ENCODE data around the gene FILIP1L. TPM values are rescaled to one million over a fixed set of nuclear protein-coding genes. Genes with fewer than 3 reads are reported as not detected.

The FILIP1L gene
- total and polyA plus RNA-seq, 2 of the 4 experiments (the other 2 are of a cell fraction) = 11.5 to 19.9 TPM

GRCh38 chr3:99839613-99840012 lies 274.7 kb downstream of the FILIP1L start:
- H3K27me3 ChIP-seq (ENCODE audit: control insufficient read depth, insufficient read depth, low read length) = no peaks in the 10 kb centered on the region
- peaks cover 30 to 66% of the 10 kb centered on the region in 2 experiments for H3K79me1 ChIP-seq (ENCODE audit: low read depth in 1 of 2, low read length in 2 of 2)
- no peak for TF ChIP-seq SMC3 (IDR thresholded peaks at IDR 0.05; ENCODE audit: low read depth, low read length)
- TF ChIP-seq POLR2A (IDR thresholded peaks at IDR 0.05; ENCODE audit: low read depth, low read length) = no peak
- no peak overlapping the region for H4K5ac ChIP-seq (ENCODE audit: low read depth, low read length)
- H3K14ac ChIP-seq (replicated peaks; ENCODE audit: low read depth, low read length) = no peak overlapping the region
- dilution Hi-C loops (cut with HindIII; ENCODE audit: low sequenced_read_pairs, unreplicated experiment) (no loop called here), in situ Hi-C loops (cut with MboI; ENCODE audit: low sequenced_read_pairs) (loop anchor here (5.0 to 25.0 kb wide), 3 partner anchors 413 to 898 kb away; no protein-coding TSS in a partner anchor), intact Hi-C loops (cut with micrococcal nuclease) (loop anchor here (10.0 kb wide), 1 partner anchor 545 kb away; no protein-coding TSS in a partner anchor)
- POLR2A ChIA-PET (ENCODE audit: unreplicated experiment) = interaction anchor here (1.2 kb wide), 1 partner anchor 421 kb away, joined by 3 read pairs; the partner anchor contains the start of gene TBC1D23
- H3K56ac ChIP-seq (ENCODE audit: extremely low read depth, insufficient read depth, low read length) = no peak overlapping the region
- H2AFZ ChIP-seq (replicated peaks; ENCODE audit: low read length, poor library complexity) = no peak overlapping the region
- no peak overlapping the region for H3K9ac ChIP-seq (ENCODE audit: low read depth, low read length)
- no peak overlapping the region for H4K8ac ChIP-seq (ENCODE audit: low read depth in 2 of 2, low read length in 2 of 2)
- H3K4me2 ChIP-seq (ENCODE audit: low read depth, low read length) = no peak overlapping the region
- H4K20me1 ChIP-seq (ENCODE audit: insufficient read depth, low read length) = no peaks in the 10 kb centered on the region
- H2AK9ac ChIP-seq (replicated peaks; ENCODE audit: low read depth, low read length, poor library complexity) = no peak overlapping the region
- WGBS, 2 experiments (ENCODE audit: extremely low coverage in 2 of 2, insufficient read length in 1 of 2) = no CpG with 5 or more reads among the region's 1 CpG
- H2BK5ac ChIP-seq (ENCODE audit: low read depth, low read length, poor library complexity, severe bottlenecking) = no peak overlapping the region
- no TSS peak for BruUV-seq (replicated peaks)
- no peak overlapping the region for H3K4ac ChIP-seq (ENCODE audit: low read depth, low read length)
- H2BK120ac ChIP-seq (ENCODE audit: low read depth, low read length) = no peak overlapping the region
- H3K18ac ChIP-seq (ENCODE audit: low read depth, low read length) = no peak overlapping the region
- no peak overlapping the region for H3K23ac ChIP-seq (ENCODE audit: low read depth, low read length)
- ATAC-seq (ENCODE audit: low read depth) (no peak), DNase-seq (no peak)
- H2AK5ac ChIP-seq (ENCODE audit: low read depth, low read length) = no peak overlapping the region
- H3K9me3 ChIP-seq (ENCODE audit: control insufficient read depth, insufficient read depth, low read length) = no peaks in the 10 kb centered on the region
- CTCF ChIA-PET = no interaction called here
- no peak overlapping the region for H4K91ac ChIP-seq (ENCODE audit: insufficient read depth, low read depth, low read length)
- no peaks in the 10 kb centered on the region for H3K36me3 ChIP-seq (ENCODE audit: control insufficient read depth, insufficient read depth, low read length)
- peaks cover 4% of the 10 kb centered on the region; the same call in 1 of the 2 replicates for H3K9me1 ChIP-seq (ENCODE audit: insufficient read depth, low read length)
- no peak overlapping the region for H3K4me3 ChIP-seq (ENCODE audit: insufficient read depth, low read depth, low read length)
- no peak overlapping the region for H3K27ac ChIP-seq (ENCODE audit: insufficient read depth, low read length)
- H2BK20ac ChIP-seq (ENCODE audit: low read depth, low read length) = no peak overlapping the region
- H2BK15ac ChIP-seq (ENCODE audit: low read depth, low read length) = no peak overlapping the region
- H3K4me1 ChIP-seq (ENCODE audit: control insufficient read depth, insufficient read depth, low read length) = peaks cover 10% of the 10 kb centered on the region

All from IMR-90 (cell line).